Stimulated activated CD8-positive, alpha-beta memory T cell treated with anti-CD3 and anti-CD28 coated beads, Interleukin-15, amount 100 ng/mL, for 4 hours (primary cell): ENCODE results near the gene NOBOX.
"Not testable (repeated sequence)": the region's sequence is repeated elsewhere in the genome, so short reads cannot be mapped to it uniquely, and the experiment has no call there.

Experiments used
- DNase-seq, 2 donors: peaks; one replicate each; pipeline ENCODE4 v3.0.0-alpha.2; 2020; ENCODE audit warnings: low read depth in 2 of 2

The NOBOX gene

DNA sequence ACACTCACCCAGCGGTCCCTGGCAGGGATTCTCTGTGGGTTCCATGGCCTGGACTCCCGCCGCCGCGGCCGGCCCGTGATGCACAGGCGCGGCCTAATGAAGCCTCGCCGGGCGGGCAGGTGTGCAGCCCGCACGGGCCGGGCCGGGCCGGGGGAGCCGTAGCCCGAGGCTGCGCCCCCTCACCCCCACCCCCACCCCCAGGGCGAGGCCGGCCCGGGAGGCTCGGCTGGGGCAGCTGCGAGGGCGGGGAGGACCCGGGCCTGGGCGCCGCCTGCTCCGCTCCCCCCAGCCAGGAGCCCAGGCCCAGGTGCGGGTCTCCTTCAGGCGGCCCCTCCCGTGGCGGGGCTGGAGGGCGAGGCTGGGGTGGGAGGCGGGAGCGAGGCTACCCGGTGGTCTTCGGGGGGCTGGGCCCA is at the start of gene NOBOX:
Gene NOBOX, minus strand, starts transcription at position 45 of the 413 bp plus-strand sequence.
- no peak for DNase-seq

DNA sequence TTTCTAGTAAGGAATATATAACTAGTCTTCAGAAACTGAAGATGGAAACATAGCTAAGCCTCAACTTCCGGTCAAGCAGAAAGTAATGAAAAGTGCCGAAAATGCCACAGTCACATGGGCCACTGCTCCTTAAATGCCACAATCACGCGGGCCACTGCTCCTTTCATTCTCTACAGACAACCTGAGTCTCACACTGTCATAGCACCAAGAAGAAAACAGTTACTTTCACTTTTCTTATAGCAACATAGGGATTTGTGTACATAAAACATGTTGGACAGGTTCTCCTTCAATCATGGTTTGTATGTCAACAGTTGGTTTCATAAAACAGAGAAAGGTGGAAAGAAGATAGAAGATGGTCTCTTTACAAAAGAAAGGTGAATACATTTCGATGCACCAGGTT is 48.6 kb upstream of the NOBOX start:
- DNase-seq, result no peak

DNA sequence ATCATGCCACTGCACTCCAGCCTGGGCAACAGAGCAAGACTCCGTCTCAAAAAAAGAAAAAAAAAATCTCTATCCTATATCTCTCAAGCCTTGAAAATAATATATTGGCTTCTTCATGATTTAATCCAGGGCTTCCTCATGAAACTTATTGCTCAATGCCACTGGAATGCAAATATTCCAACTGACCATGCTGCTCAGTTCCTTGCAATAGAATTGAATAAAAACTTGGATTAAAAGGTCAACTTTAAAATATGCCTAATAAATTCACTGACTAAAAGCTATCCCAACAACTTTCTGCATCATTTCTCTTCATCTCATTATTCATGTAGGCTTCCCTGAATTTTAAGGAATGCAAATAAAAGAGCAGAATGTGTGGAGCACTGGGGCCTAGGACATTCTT is 42.1 kb upstream of the NOBOX start:
- DNase-seq, result no peak

GRCh38 chr7:144439717-144440205 is 36.3 kb upstream of the NOBOX start:
- DNase-seq, result no peak

- DNase-seq, result no peak
Observed at GRCh38 chr7:144438759-144439158, 35.3 kb upstream of the NOBOX start.

GRCh38 chr7:144437370-144438191 is 34.1 kb upstream of the NOBOX start:
- no peak for DNase-seq

GRCh38 chr7:144436500-144436899 is 33.0 kb upstream of the NOBOX start:
- DNase-seq, result no peak

DNA sequence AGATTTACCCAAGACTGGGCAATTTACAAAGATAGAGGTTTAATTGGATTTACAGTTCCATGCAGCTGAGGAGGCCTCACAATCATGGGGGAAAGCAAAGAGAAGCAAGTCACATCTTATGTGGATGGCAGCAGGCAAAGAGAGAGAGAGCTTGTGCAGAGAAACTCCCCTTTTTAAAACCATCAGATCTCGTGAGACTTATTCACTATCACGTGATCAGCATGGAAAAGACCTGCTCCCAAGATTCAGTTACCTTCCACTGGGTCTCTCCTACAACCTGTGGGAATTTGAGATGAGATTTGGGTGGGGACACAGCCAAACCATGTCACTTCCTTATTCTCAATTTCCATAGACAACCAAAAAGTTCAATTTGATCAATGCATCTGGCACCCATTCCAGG is 24.9 kb upstream of the NOBOX start:
- DNase-seq, result no peak

GRCh38 chr7:144427539-144427938 is 24.0 kb upstream of the NOBOX start:
- not testable (repeated sequence) for DNase-seq

- not testable (repeated sequence) for DNase-seq
Observed at GRCh38 chr7:144418931-144419330, 15.4 kb upstream of the NOBOX start.

- DNase-seq, result no peak
Observed at GRCh38 chr7:144416341-144416740, 12.8 kb upstream of the NOBOX start.

GRCh38 chr7:144415858-144416257 is 12.4 kb upstream of the NOBOX start:
- no peak for DNase-seq

DNA sequence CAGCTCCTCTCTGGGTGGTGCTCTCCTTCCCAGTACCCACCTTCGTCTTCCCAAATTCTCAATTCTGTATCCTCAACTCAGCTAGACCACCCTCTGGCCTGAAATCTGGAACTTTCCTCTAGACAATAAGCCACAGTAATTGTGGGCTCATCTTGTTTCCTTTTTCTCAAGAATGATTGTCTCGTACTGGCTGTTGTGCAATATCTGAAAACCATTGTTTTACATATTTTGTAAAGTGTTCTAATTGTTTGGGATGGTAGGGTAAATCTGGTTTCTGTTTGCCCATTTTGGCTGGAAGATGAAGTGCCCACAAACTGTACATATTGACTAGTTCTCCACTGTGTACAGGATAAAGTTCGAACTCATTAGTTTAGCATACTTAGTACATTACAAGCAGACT is 11.3 kb upstream of the NOBOX start:
- DNase-seq, result no peak

DNA sequence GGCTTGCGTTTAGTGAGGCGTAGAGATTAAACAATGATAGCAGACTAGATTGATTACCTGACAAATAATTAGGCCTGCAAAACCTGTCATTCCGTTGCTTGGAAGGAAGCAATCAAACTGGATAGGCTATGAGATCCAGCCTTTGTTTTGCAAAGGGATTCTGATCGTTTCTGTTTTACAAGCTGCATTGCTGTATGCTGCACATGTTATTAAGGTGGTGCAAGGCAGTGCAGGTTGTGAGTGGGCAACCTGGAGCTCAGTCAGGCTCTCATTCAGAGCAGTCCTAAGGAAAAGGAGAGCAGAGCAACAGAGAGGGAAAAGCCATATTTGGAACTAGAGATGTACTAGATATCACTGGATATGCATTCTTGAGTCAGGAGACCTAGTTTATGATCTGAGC is 6.9 kb upstream of the NOBOX start:
- no peak for DNase-seq

- no peak for DNase-seq
Observed at GRCh38 chr7:144408121-144408520, 4.6 kb upstream of the NOBOX start.

- no peak for DNase-seq
Observed at GRCh38 chr7:144407266-144407931, 3.9 kb upstream of the NOBOX start.

- DNase-seq, result no peak
Observed at GRCh38 chr7:144404946-144405345, 1.5 kb upstream of the NOBOX start.

GRCh38 chr7:144403102-144403501 is 391 bp downstream of the NOBOX start:
- DNase-seq, result no peak

GRCh38 chr7:144401490-144401889 is 2.0 kb downstream of the NOBOX start:
- no peak for DNase-seq

DNA sequence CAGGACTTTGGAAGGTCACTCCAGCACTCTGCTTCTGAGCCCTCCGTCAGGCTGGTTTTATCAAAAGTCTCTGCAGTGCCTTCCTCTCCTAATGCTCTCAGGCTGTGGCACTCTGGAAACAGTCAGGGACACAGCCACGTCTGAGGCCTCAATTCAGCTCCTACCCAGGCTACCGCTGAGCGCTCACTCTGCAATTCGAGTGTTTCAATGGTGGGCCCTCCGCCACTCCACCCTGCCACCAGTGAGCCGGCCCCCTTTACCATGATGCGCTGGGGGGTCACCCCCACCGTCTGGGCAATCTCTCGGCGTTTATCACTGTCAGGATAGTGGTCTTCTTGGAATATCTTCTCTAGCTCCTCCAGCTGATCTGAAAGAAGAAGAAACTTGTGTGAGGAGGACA is 3.5 kb downstream of the NOBOX start:
- no peak for DNase-seq

- DNase-seq, result no peak
Observed at GRCh38 chr7:144398911-144399310, 4.6 kb downstream of the NOBOX start.

DNA sequence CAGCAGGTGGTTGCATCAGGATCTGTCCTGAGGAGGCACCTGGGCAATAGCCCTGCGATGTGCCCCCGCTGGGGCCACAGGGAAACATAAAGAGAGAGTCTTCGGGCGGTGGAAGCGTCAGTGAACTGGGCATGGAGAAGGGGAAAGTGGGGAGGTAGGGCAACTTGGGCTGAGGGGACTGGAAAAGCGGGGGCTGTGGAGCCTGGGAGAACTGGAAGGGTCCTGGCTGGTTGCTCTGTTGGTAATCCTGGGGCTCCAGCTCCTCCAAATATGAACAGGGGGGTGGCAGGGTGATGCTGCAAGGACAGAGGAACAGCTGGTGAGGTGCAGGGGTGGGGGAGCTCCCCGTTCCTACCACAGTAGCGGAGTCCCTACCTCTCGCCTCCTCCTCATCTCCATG is 5.2 kb downstream of the NOBOX start:
- no peak for DNase-seq

DNA sequence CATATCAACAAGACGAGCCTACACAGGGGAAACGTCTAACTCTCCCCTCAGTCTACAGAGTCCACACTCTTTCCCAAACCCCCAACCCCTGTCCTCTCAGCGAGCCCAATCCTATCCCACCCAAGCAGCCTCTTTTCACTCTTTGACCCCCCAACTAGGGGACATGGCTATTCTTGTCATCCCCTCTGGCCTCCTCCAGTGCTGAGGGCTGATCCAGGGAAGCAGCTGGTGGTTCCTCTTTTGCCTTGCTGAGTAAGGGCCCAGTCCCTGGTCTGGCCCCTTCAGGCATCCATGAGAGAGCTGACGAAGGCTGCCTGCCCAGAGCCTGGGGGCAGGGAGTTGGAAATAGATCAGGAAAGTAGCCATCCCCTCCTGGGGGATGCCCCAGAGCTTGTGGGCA is 6.4 kb downstream of the NOBOX start:
- DNase-seq, result no peak
